ENCODE results near the gene IGSF6. TPM values are rescaled to one million over a fixed set of nuclear protein-coding genes. Genes with fewer than 3 reads are reported as not detected.

The IGSF6 gene
- total and polyA plus RNA-seq, 2 of the 4 experiments (the other 2 are of a cell fraction): not detected

GRCh38 chr16:21597561-21598030 lies 54.8 kb downstream of the IGSF6 start:
- Histone ChIP-seq H3K9ac (ENCODE audit: low read depth, low read length) (no peak overlapping the region), H4K20me1 (ENCODE audit: insufficient read depth, low read length) (peaks cover 5% of the 10 kb centered on the region; the same call in 1 of the 2 replicates), H3K4me2 (ENCODE audit: low read depth, low read length) (no peak overlapping the region), H3K27me3 (ENCODE audit: control insufficient read depth, insufficient read depth, low read length) (no peaks in the 10 kb centered on the region), H3K36me3 (ENCODE audit: control insufficient read depth, insufficient read depth, low read length) (no peaks in the 10 kb centered on the region), H3K18ac (ENCODE audit: low read depth, low read length) (no peak overlapping the region), H3K27ac (ENCODE audit: insufficient read depth, low read length) (no peak overlapping the region), H3K79me1 (ENCODE audit: low read depth in 1 of 2, low read length in 2 of 2) (peaks cover 5 to 14% of the 10 kb centered on the region in 2 experiments; a peak in 3 of 4 replicates), H2BK15ac (ENCODE audit: low read depth, low read length) (no peak overlapping the region), H2AK5ac (ENCODE audit: low read depth, low read length) (no peak overlapping the region), H4K5ac (ENCODE audit: low read depth, low read length) (no peak overlapping the region), H2AK9ac (replicated peaks; ENCODE audit: low read depth, low read length, poor library complexity) (no peak overlapping the region), H3K4me1 (ENCODE audit: control insufficient read depth, insufficient read depth, low read length) (no peaks in the 10 kb centered on the region), H3K4ac (ENCODE audit: low read depth, low read length) (no peak overlapping the region), H2BK20ac (ENCODE audit: low read depth, low read length) (no peak overlapping the region), H3K4me3 (ENCODE audit: insufficient read depth, low read depth, low read length) (no peak overlapping the region), H2AFZ (replicated peaks; ENCODE audit: low read length, poor library complexity) (no peak overlapping the region), H4K8ac (ENCODE audit: low read depth in 2 of 2, low read length in 2 of 2) (peak overlapping the region in 1 of 2 experiments; percentile 21; a peak in 1 of 4 replicates), H4K91ac (ENCODE audit: insufficient read depth, low read depth, low read length) (no peak overlapping the region), H3K14ac (replicated peaks; ENCODE audit: low read depth, low read length) (no peak overlapping the region), H2BK120ac (ENCODE audit: low read depth, low read length) (no peak overlapping the region), H3K9me1 (ENCODE audit: insufficient read depth, low read length) (no peaks in the 10 kb centered on the region), H3K56ac (ENCODE audit: extremely low read depth, insufficient read depth, low read length) (no peak overlapping the region), H3K9me3 (ENCODE audit: control insufficient read depth, insufficient read depth, low read length) (no peaks in the 10 kb centered on the region), H2BK5ac (ENCODE audit: low read depth, low read length, poor library complexity, severe bottlenecking) (no peak overlapping the region), H3K23ac (ENCODE audit: low read depth, low read length) (no peak overlapping the region)
- ChIA-PET CTCF (no interaction called here), POLR2A (ENCODE audit: unreplicated experiment) (no interaction called here)
- no CpG with 5 or more reads among the region's 2 CpGs for WGBS, 2 experiments (ENCODE audit: extremely low coverage in 2 of 2, insufficient read length in 1 of 2)
- in situ Hi-C loops (cut with MboI; ENCODE audit: low sequenced_read_pairs): loop anchor here (10.0 kb wide), 1 partner anchor 57 kb away; the partner anchor contains the start of gene IGSF6
- dilution Hi-C loops (cut with HindIII; ENCODE audit: low sequenced_read_pairs, unreplicated experiment): no loop called here
- TF ChIP-seq USF2 (IDR thresholded peaks at IDR 0.05; ENCODE audit: low read depth, low read length): no peak
- no peak for TF ChIP-seq RCOR1 (IDR thresholded peaks at IDR 0.05; ENCODE audit: insufficient replicate concordance, low read length)
- TF ChIP-seq FOS (IDR thresholded peaks at IDR 0.05; ENCODE audit: low read depth, low read length): no peak
- no peak for TF ChIP-seq NFE2L2 (IDR thresholded peaks at IDR 0.05; ENCODE audit: low read depth, low read length)
- TF ChIP-seq POLR2A (IDR thresholded peaks at IDR 0.05; ENCODE audit: low read depth, low read length): no peak
- TF ChIP-seq RFX5 (IDR thresholded peaks at IDR 0.05; ENCODE audit: low read depth, low read length): no peak
- no peak for TF ChIP-seq CTCF (conservative IDR thresholded peaks at IDR 0.05; ENCODE audit: low read depth, low read length)
- no peak for TF ChIP-seq SMC3 (IDR thresholded peaks at IDR 0.05; ENCODE audit: low read depth, low read length)
- no peak for TF ChIP-seq ELK1 (IDR thresholded peaks at IDR 0.05; ENCODE audit: borderline replicate concordance, low read depth, low read length)
- no peak for TF ChIP-seq MAZ (IDR thresholded peaks at IDR 0.05; ENCODE audit: borderline replicate concordance, low read depth, low read length)
- DNase-seq (no peak), ATAC-seq (ENCODE audit: low read depth) (no peak)
- intact Hi-C loops (cut with micrococcal nuclease): loop anchor here (5.0 kb wide), 1 partner anchor 65 kb away; no protein-coding TSS in a partner anchor
- no TSS peak for BruUV-seq (replicated peaks)

All from IMR-90 (cell line).